Adrenal gland (tissue), 12 donors: ENCODE data around the gene NOX4. TPM values are rescaled to one million over a fixed set of nuclear protein-coding genes. Genes with fewer than 3 reads are reported as not detected.
"Not testable (repeated sequence)": the region's sequence is repeated elsewhere in the genome, so short reads cannot be mapped to it uniquely, and the experiment has no call there.

Experiments used
- DNase-seq, 7 donors: peaks; one replicate each; pipeline ENCODE4 v3.0.0-alpha.2; 2019 to 2020
- H3K27ac ChIP-seq, 5 donors: fragments of 200-600 bp; sonication (generic) in 4 of 5; 1 replicate in 3 of 5; 2 replicates in 2 of 5; pipeline versions ENCODE4 v1.5.1 to v1.8.0; 2016 to 2020; ENCODE audit warnings: mild to moderate bottlenecking in 1 of 5
- H3K27me3 ChIP-seq: fragments of 200-600 bp; 2 replicates; pipeline ENCODE4 v1.8.0; 2021
- H3K36me3 ChIP-seq, 2 donors: fragments of 200-600 bp; replicated peaks in 1 of 2; 1 replicate in 1 of 2; 2 replicates in 1 of 2; pipeline versions ENCODE4 v1.5.1 to v1.8.0; 2018 to 2022
- H3K4me1 ChIP-seq, 2 donors: fragments of 200-600 bp; replicated peaks in 1 of 2; 1 replicate in 1 of 2; 2 replicates in 1 of 2; pipeline versions ENCODE4 v1.5.1 to v1.8.0; 2018 to 2021
- H3K4me3 ChIP-seq, 4 donors: fragments of 200-600 bp; sonication (generic) in 3 of 4; one replicate each; pipeline ENCODE4 v1.5.1; 2016 to 2018
- H3K9me3 ChIP-seq, 3 donors: fragments of 200-600 bp; sonication (generic) in 1 of 3; replicated peaks in 1 of 3; 1 replicate in 2 of 3; 2 replicates in 1 of 3; pipeline versions ENCODE4 v1.5.1 to v1.8.0; 2016 to 2021
- POLR2A ChIP-seq, 2 donors: fragments of 450-650 bp; IDR thresholded peaks; one replicate each; pipeline ENCODE4 v1.6.1; 2017; ENCODE audit warnings: antibody characterized with exemption in 2 of 2, mild to moderate bottlenecking in 2 of 2, moderate library complexity in 1 of 2
- WGBS, 4 donors: extraction: QIAGEN DNeasy Blood & Tissue Kit in 2 of 4; methylation state at CpG; one replicate each; pipeline versions ENCODE4 v1.1.5 to v1.1.7; 2013 to 2017; 5-methylcytosine and 5-hydroxymethylcytosine counted together
- intact Hi-C, 2 donors: fragments of 100-400 bp; cut with DNase I; formaldehyde crosslinking; loops; one replicate each; pipeline versions ENCODE4 v1.14.1 to v1.15.0; 2022 to 2023
- polyA plus RNA-seq, 3 donors: library from polyadenylated mRNA; stranded (reverse); fragments of 200-250 nt in 2 of 3; fragments of 350-450 nt in 1 of 3; fragmentation: Illumina TruSeq in 1 of 3; extraction: RNeasy Lipid Tissue Mini Kit (QIAGEN cat#74804) in 1 of 3; gene quantifications; one replicate each; pipeline ENCODE4 v1.2.3, GENCODE V29; 2013 to 2014
- total RNA-seq, 9 donors: library from RNA; depleted of rRNA in 4 of 9; stranded (reverse); fragments of >200 nt in 4 of 9; fragments of 120-200 nt in 1 of 9; fragmentation: NEBNext Ultra II Directional in 1 of 9; extraction: Animal tissue kit (Norgen Biotek cat#: 25700) in 1 of 9; gene quantifications; one replicate each; pipeline versions ENCODE4 v1.1.0 to v1.2.4, GENCODE V29; 2013 to 2023
- TF ChIP-seq, protein P1 (sequence below), 6 experiments: fragments of 450-650 bp in 4 of 6; fragments of 200-600 bp in 2 of 6; sonication (generic) in 1 of 6; IDR thresholded peaks; 1 replicate in 5 of 6; 2 replicates in 1 of 6; pipeline versions ENCODE4 v1.5.1 to v1.8.0; 2016 to 2021; ENCODE audit warnings: antibody characterized with exemption in 6 of 6, mild to moderate bottlenecking in 2 of 6, moderate library complexity in 1 of 6
- donor health status: healthy with polysubstance abuse.
- donor health status: Bipolar disorder and iron deficiency.
- donor health status: DM: yes; HTN: yes; CAD: no.
- donor health status: DM: no; HTN: no; CAD: no.
- donor health status: DM: no; HTN: no; CAD: no.
- donor health status: DM: yes; HTN: yes; CAD: no.

NOX4 gene
- total and polyA plus RNA-seq, 12 donors = 0.14 to 8.8 (median 0.81) TPM; not detected in 1

DNA sequence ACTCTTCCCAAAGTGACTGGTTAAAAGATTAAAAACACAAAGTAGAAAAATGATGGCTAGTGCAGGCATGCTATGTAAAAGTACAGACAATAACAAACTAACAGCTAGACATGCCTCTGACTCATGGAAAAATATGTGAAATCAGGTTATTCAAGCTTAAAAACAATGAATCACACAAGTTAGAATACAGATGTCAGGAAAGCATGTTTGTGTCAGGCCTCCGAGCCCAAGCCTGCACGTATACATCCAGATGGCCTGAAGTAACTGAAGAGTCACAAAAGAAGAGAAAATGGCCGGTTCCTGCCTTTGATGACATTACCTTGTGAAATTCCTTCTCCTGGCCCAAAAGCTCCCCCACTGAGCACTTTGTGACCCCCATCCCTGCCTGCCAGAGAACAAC is 110.1 kb downstream of the NOX4 start:
- no peak overlapping the region for H3K27ac ChIP-seq
- intact Hi-C loops = no loop called here
- no peaks in the 10 kb centered on the region for H3K4me1 ChIP-seq
- TF ChIP-seq, protein P1, sequence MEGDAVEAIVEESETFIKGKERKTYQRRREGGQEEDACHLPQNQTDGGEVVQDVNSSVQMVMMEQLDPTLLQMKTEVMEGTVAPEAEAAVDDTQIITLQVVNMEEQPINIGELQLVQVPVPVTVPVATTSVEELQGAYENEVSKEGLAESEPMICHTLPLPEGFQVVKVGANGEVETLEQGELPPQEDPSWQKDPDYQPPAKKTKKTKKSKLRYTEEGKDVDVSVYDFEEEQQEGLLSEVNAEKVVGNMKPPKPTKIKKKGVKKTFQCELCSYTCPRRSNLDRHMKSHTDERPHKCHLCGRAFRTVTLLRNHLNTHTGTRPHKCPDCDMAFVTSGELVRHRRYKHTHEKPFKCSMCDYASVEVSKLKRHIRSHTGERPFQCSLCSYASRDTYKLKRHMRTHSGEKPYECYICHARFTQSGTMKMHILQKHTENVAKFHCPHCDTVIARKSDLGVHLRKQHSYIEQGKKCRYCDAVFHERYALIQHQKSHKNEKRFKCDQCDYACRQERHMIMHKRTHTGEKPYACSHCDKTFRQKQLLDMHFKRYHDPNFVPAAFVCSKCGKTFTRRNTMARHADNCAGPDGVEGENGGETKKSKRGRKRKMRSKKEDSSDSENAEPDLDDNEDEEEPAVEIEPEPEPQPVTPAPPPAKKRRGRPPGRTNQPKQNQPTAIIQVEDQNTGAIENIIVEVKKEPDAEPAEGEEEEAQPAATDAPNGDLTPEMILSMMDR (IDR thresholded peaks at IDR 0.05) = no peak
- no peak for TF ChIP-seq POLR2A (IDR thresholded peaks at IDR 0.05)
- H3K4me3 ChIP-seq = no peak overlapping the region
- WGBS, 4 donors = 59 to 64% (median 59%) methylated on average over 3 of the region's 3 CpGs
- no peak for DNase-seq
- H3K36me3 ChIP-seq = no peaks in the 10 kb centered on the region
- no peaks in the 10 kb centered on the region for H3K9me3 ChIP-seq
- no peaks in the 10 kb centered on the region for H3K27me3 ChIP-seq

DNA sequence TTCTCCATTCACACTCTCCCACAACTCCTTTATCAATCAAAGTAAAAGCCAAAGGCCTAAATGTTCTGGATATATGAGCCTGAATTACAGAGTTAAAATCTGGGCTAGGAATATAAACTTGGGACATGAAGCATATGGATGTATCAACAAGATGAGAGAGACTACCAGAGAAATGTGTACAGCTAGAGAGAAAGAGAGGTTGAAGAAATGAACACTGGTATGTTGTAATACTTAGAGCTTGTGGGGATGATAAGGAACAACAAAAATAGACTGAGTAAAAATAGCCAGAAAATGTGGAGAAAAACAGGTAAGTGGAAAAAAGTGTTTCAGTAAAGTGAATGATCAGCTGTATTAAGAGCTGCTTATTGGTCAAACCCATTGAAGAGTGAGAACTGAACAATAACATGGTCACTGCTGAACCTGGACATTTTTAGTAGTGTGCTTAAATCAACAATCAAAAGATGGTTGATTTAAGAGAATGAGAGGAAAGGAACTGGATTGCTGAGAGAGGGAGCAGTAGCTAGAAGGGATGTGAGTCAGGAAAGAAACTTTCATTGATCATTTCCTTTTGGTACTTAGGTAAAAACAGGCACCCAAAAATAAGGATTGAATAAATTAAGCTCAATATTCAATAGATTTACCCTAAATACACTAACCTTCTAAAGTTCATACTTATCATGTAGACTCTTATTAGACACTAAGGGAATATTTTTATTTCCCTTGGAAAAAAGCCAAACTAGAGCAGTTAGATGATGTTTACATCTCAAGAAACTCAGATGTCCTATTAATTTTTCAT is 111.0 kb downstream of the NOX4 start:
- H3K4me1 ChIP-seq, H3K9me3 ChIP-seq, DNase-seq, H3K36me3 ChIP-seq, H3K27me3 ChIP-seq, intact Hi-C loops, H3K4me3 ChIP-seq, H3K27ac ChIP-seq: not testable (repeated sequence)

DNA sequence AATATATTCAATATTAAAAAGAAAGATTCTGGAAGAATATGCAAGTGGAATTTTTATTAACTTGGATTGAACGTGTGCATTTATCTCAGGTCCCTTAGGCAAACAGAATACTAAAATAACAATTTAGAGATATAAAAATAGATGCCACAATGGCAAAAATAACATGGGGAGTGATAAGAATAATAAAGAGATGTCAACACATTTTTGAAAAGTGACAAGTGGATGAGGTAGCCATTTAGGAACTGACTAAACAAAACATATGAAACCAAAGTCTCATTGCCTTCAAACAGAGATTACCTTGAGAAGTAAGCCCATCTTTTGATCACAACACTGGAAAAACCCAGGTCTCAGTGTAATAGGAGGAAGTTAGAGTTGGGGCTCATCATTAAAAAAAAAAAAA is 112.2 kb downstream of the NOX4 start:
- H3K27ac ChIP-seq, H3K27me3 ChIP-seq, H3K9me3 ChIP-seq, intact Hi-C loops, H3K4me1 ChIP-seq, DNase-seq, H3K36me3 ChIP-seq, H3K4me3 ChIP-seq: not testable (repeated sequence)
- 50 to 65% (median 61%) methylated on average over 1 of the region's 1 CpG for WGBS, 4 donors

DNA sequence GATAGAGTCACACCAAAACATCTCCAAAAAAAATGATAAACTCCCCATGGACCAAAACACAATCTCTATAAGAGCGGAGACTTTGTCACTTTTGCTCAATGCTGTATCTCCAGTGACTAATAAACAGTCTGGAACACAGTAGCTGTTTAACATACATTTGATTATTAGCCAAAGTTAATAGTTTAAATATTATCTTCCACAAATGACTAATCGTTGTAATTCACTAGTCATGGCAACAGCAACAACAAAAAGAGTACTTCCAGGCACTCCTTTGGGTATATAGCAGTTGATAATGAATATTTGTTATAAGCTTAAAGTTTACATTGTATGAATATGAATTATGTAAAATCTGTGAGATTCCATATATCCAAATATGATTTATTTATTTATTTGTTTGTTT is 121.8 kb downstream of the NOX4 start:
- H3K27ac ChIP-seq, H3K9me3 ChIP-seq, intact Hi-C loops, H3K27me3 ChIP-seq, H3K4me3 ChIP-seq, H3K4me1 ChIP-seq, DNase-seq, H3K36me3 ChIP-seq: not testable (repeated sequence)
- 78 to 83% (median 82%) methylated on average over 2 of the region's 2 CpGs for WGBS, 4 donors

DNA sequence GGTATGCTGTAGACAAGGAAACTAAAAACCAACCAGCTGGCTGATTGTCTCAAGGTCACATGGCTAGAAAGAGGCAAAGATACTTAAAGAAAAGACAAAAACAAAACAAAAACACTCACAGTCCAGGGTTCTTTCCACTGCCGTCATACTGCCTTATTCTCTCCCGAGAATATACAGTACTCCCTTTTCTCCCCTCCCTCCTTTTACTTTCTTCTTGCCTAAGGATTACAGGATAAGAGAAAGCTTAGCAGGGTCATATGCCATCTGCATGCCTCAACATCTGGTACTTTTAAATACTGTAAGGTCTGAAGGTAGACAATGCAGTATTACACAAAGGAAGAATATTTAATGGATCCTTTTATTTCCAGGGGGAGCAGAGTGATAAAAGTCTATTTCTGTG is 126.3 kb downstream of the NOX4 start:
- WGBS, 4 donors = 29 to 46% (median 40%) methylated on average over 2 of the region's 2 CpGs
- H3K4me1 ChIP-seq, H3K27me3 ChIP-seq, H3K36me3 ChIP-seq, H3K9me3 ChIP-seq, intact Hi-C loops, DNase-seq, H3K4me3 ChIP-seq, H3K27ac ChIP-seq: not testable (repeated sequence)

DNA sequence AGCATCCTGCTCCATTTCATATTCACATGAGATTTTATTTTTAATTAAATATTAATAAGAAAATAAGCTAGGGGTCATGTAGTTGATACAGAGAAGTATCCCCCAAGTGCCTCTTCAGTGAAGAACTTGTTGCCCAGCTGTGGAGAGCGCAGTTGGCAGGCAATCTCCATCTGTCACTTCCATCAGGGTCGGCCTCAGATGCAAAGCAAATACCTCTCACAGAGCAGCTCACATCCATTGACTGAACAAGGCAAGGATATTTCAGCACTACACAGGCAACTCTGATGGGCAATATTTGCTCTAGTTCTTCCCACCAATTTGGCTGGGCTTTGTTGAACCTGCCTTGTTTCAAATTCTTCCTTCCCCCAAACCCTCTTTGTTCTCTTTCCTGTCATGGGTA is 129.4 kb downstream of the NOX4 start:
- H3K4me3 ChIP-seq = no peak overlapping the region
- 72 to 82% (median 82%) methylated on average over 2 of the region's 2 CpGs for WGBS, 4 donors
- no peaks in the 10 kb centered on the region for H3K4me1 ChIP-seq
- no peak for DNase-seq
- no peaks in the 10 kb centered on the region for H3K36me3 ChIP-seq
- intact Hi-C loops = no loop called here
- H3K27ac ChIP-seq = no peak overlapping the region
- TF ChIP-seq, protein P1 (IDR thresholded peaks at IDR 0.05) = no peak
- no peak for TF ChIP-seq POLR2A (IDR thresholded peaks at IDR 0.05)
- no peaks in the 10 kb centered on the region for H3K27me3 ChIP-seq
- H3K9me3 ChIP-seq = no peaks in the 10 kb centered on the region

DNA sequence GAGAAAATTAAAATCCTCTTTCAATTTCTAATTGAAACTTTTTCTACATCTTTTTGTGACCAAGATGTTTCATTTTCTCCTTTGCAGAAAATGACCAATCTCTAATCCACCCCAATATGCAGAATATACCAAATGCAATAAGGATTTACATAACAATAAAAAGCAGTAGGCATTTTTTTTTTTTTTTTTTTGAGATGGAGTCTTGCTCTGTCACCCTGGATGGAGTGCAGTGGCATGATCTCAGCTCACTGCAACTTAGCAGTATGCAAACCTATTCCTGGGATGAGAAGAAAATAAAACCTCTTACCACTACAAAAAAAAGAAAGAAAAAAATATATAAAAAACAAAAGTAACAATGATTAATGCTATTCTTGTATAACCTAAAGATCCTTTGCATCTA is 132.0 kb downstream of the NOX4 start:
- DNase-seq, H3K4me1 ChIP-seq, H3K27ac ChIP-seq, H3K27me3 ChIP-seq, H3K4me3 ChIP-seq, intact Hi-C loops, H3K9me3 ChIP-seq, H3K36me3 ChIP-seq: not testable (repeated sequence)
